ENCODE data around the gene TMEM131L. TPM values are rescaled to one million over a fixed set of nuclear protein-coding genes. Genes with fewer than 3 reads are reported as not detected.
"Not testable (repeated sequence)": the region's sequence is repeated elsewhere in the genome, so short reads cannot be mapped to it uniquely, and the experiment has no call there.

Gene TMEM131L
- total RNA-seq, 1 donor from 2014 or later, result 7.6 TPM

GRCh38 chr4:153555730-153556434, 89.7 kb downstream of the TMEM131L start:
- DNase-seq (ENCODE audit: low read depth), result peak; percentile 10
- Histone ChIP-seq H3K27me3 (ENCODE audit: control insufficient read depth, insufficient read depth, low read length) (no peaks in the 10 kb centered on the region), H3K36me3 (ENCODE audit: control insufficient read depth, insufficient read depth, low read length) (no peaks in the 10 kb centered on the region), H3K4me3 (ENCODE audit: low read depth, low read length) (no peak overlapping the region)
- TF ChIP-seq CTCF (IDR thresholded peaks at IDR 0.05; ENCODE audit: insufficient read depth, low read length, poor library complexity, severe bottlenecking), result no peak

GRCh38 chr4:153556435-153556815, 90.3 kb downstream of the TMEM131L start:
- TF ChIP-seq CTCF (IDR thresholded peaks at IDR 0.05; ENCODE audit: insufficient read depth, low read length, poor library complexity, severe bottlenecking), result no peak
- Histone ChIP-seq H3K4me3 (ENCODE audit: low read depth, low read length) (no peak overlapping the region), H3K36me3 (ENCODE audit: control insufficient read depth, insufficient read depth, low read length) (no peaks in the 10 kb centered on the region), H3K27me3 (ENCODE audit: control insufficient read depth, insufficient read depth, low read length) (no peaks in the 10 kb centered on the region)
- no peak for DNase-seq (ENCODE audit: low read depth)

- DNase-seq (ENCODE audit: low read depth), result no peak
- no peak for TF ChIP-seq CTCF (IDR thresholded peaks at IDR 0.05; ENCODE audit: insufficient read depth, low read length, poor library complexity, severe bottlenecking)
- no peaks in the 10 kb centered on the region for H3K27me3 ChIP-seq (ENCODE audit: control insufficient read depth, insufficient read depth, low read length)
- H3K4me3 ChIP-seq (ENCODE audit: low read depth, low read length), result no peak overlapping the region
- no peaks in the 10 kb centered on the region for H3K36me3 ChIP-seq (ENCODE audit: control insufficient read depth, insufficient read depth, low read length)
Observed at GRCh38 chr4:153560908-153561307, 94.7 kb downstream of the TMEM131L start.

- Histone ChIP-seq H3K36me3 (ENCODE audit: control insufficient read depth, insufficient read depth, low read length) (no peaks in the 10 kb centered on the region), H3K27me3 (ENCODE audit: control insufficient read depth, insufficient read depth, low read length) (no peaks in the 10 kb centered on the region), H3K4me3 (ENCODE audit: low read depth, low read length) (no peak overlapping the region)
- DNase-seq (ENCODE audit: low read depth), result peak; percentile 12
- TF ChIP-seq CTCF (IDR thresholded peaks at IDR 0.05; ENCODE audit: insufficient read depth, low read length, poor library complexity, severe bottlenecking), result no peak
Observed at GRCh38 chr4:153564630-153565525, 98.7 kb downstream of the TMEM131L start.

- no peak for DNase-seq (ENCODE audit: low read depth)
- Histone ChIP-seq H3K27me3 (ENCODE audit: control insufficient read depth, insufficient read depth, low read length) (no peaks in the 10 kb centered on the region), H3K4me3 (ENCODE audit: low read depth, low read length) (no peak overlapping the region), H3K36me3 (ENCODE audit: control insufficient read depth, insufficient read depth, low read length) (no peaks in the 10 kb centered on the region)
- TF ChIP-seq CTCF (IDR thresholded peaks at IDR 0.05; ENCODE audit: insufficient read depth, low read length, poor library complexity, severe bottlenecking), result no peak
Observed at GRCh38 chr4:153566631-153567150, 100.5 kb downstream of the TMEM131L start.

GRCh38 chr4:153567660-153568059, 101.5 kb downstream of the TMEM131L start:
- not testable (repeated sequence) for H3K36me3 ChIP-seq (ENCODE audit: control insufficient read depth, insufficient read depth, low read length); H3K27me3 ChIP-seq (ENCODE audit: control insufficient read depth, insufficient read depth, low read length); H3K4me3 ChIP-seq (ENCODE audit: low read depth, low read length); DNase-seq (ENCODE audit: low read depth)
